IMR-90 (cell line): Measurements from ENCODE around the gene CUL9. TPM values are rescaled to one million over a fixed set of nuclear protein-coding genes. Genes with fewer than 3 reads are reported as not detected.
A peak's percentile ranks its signal among the peaks of the same experiment; 100 is the strongest.

Experiments used
- ATAC-seq: fragments of 200-7000 bp; cut with Tn5 transposase; 2 replicates; pipeline ENCODE4 v1.9.1; 2020; ENCODE audit warnings: low read depth, mild to moderate bottlenecking, moderate library complexity
- BruUV-seq: library from RNA; stranded (reverse); fragments of 400-500 nt; replicated peaks from 2 replicates; lab custom pipeline; 2021; lab: Mats Ljungman, UMichigan
- CTCF ChIA-PET: fragments of 300-600 bp; formaldehyde crosslinking; extraction: SDS; loops from one replicate; lab custom pipeline; 2021; ENCODE audit warnings: antibody characterized with exemption; lab: Yijun Ruan, JAX
- POLR2A ChIA-PET: fragments of 300-600 bp; sonication (Branson Sonifier 250); formaldehyde crosslinking; loops from one replicate; lab custom pipeline; 2022; ENCODE audit warnings: antibody characterized with exemption; ENCODE audit not compliant: unreplicated experiment; lab: Charles Lee
- DNase-seq: peaks from one replicate; pipeline ENCODE4 v3.0.0; 2013
- H2AFZ ChIP-seq: replicated peaks from 2 replicates; pipeline ENCODE3; 2013; ENCODE audit warnings: low read length, mild to moderate bottlenecking; ENCODE audit not compliant: poor library complexity
- H2AK5ac ChIP-seq: 2 replicates; pipeline ENCODE4 v1.6.1; 2013; ENCODE audit warnings: low read depth, low read length, inconsistent platforms
- H2AK9ac ChIP-seq: replicated peaks from 2 replicates; pipeline ENCODE3; 2013; ENCODE audit warnings: mild to moderate bottlenecking, low read depth, low read length, moderate library complexity; ENCODE audit not compliant: poor library complexity
- H2BK120ac ChIP-seq: 2 replicates; pipeline ENCODE4 v1.6.1; 2013; ENCODE audit warnings: low read depth, low read length, inconsistent platforms
- H2BK15ac ChIP-seq: 3 replicates; pipeline ENCODE4 v1.6.1; 2013; ENCODE audit warnings: low read depth, low read length, inconsistent platforms
- H2BK20ac ChIP-seq: 2 replicates; pipeline ENCODE4 v1.6.1; 2013; ENCODE audit warnings: low read depth, mild to moderate bottlenecking, inconsistent platforms, low read length, moderate library complexity
- H2BK5ac ChIP-seq: 2 replicates; pipeline ENCODE4 v1.6.1; 2013; ENCODE audit warnings: mild to moderate bottlenecking, low read depth, low read length, inconsistent platforms; ENCODE audit not compliant: poor library complexity, severe bottlenecking
- H3K14ac ChIP-seq: replicated peaks from 2 replicates; pipeline ENCODE4 v1.6.1; 2013; ENCODE audit warnings: low read depth, low read length, inconsistent platforms
- H3K18ac ChIP-seq: 2 replicates; pipeline ENCODE4 v1.6.1; 2013; ENCODE audit warnings: low read depth, low read length, control low read depth
- H3K23ac ChIP-seq: 2 replicates; pipeline ENCODE4 v1.6.1; 2013; ENCODE audit warnings: low read depth, low read length, inconsistent platforms
- H3K27ac ChIP-seq: 2 replicates; pipeline ENCODE4 v1.5.1; 2013; ENCODE audit warnings: mild to moderate bottlenecking, control low read depth, low read length; ENCODE audit not compliant: insufficient read depth
- H3K27me3 ChIP-seq: 2 replicates; pipeline ENCODE4 v1.6.1; 2013; ENCODE audit warnings: low read length; ENCODE audit not compliant: control insufficient read depth, insufficient read depth
- H3K36me3 ChIP-seq: 2 replicates; pipeline ENCODE4 v1.6.1; 2013; ENCODE audit warnings: low read length, mixed read lengths; ENCODE audit not compliant: control insufficient read depth, insufficient read depth
- H3K4ac ChIP-seq: 2 replicates; pipeline ENCODE4 v1.6.1; 2013; ENCODE audit warnings: low read depth, low read length, inconsistent platforms
- H3K4me1 ChIP-seq: 2 replicates; pipeline ENCODE4 v1.6.1; 2013; ENCODE audit warnings: low read length, mixed read lengths; ENCODE audit not compliant: control insufficient read depth, insufficient read depth
- H3K4me2 ChIP-seq: 2 replicates; pipeline ENCODE4 v1.6.1; 2013; ENCODE audit warnings: low read depth, mild to moderate bottlenecking, control low read depth, low read length, moderate library complexity
- H3K4me3 ChIP-seq: 2 replicates; pipeline ENCODE4 v1.5.1; 2013; ENCODE audit warnings: low read depth, mild to moderate bottlenecking, control low read depth, low read length, moderate library complexity; ENCODE audit not compliant: insufficient read depth
- H3K56ac ChIP-seq: 2 replicates; pipeline ENCODE4 v1.6.1; 2013; ENCODE audit warnings: low read length, inconsistent platforms; ENCODE audit not compliant: insufficient read depth; ENCODE audit errors: extremely low read depth
- H3K79me1 ChIP-seq, 2 experiments: 2 replicates each; pipeline ENCODE4 v1.6.1; 2013; ENCODE audit warnings: low read length in 2 of 2, inconsistent platforms in 1 of 2, low read depth in 1 of 2
- H3K9ac ChIP-seq: 2 replicates; pipeline ENCODE4 v1.6.1; 2013; ENCODE audit warnings: low read depth, low read length, control low read depth
- H3K9me1 ChIP-seq: 2 replicates; pipeline ENCODE4 v1.6.1; 2013; ENCODE audit warnings: low read length, inconsistent platforms; ENCODE audit not compliant: insufficient read depth
- H3K9me3 ChIP-seq: 2 replicates; pipeline ENCODE4 v1.6.1; 2013; ENCODE audit warnings: low read length; ENCODE audit not compliant: control insufficient read depth, insufficient read depth
- H4K20me1 ChIP-seq: 2 replicates; pipeline ENCODE4 v1.6.1; 2013; ENCODE audit warnings: low read length, inconsistent platforms; ENCODE audit not compliant: insufficient read depth
- H4K5ac ChIP-seq: 2 replicates; pipeline ENCODE4 v1.6.1; 2013; ENCODE audit warnings: mild to moderate bottlenecking, low read depth, low read length, control low read depth
- H4K8ac ChIP-seq, 2 experiments: 2 replicates each; pipeline ENCODE4 v1.6.1; 2013; ENCODE audit warnings: low read depth in 2 of 2, low read length in 2 of 2, control low read depth in 1 of 2, inconsistent platforms in 1 of 2
- H4K91ac ChIP-seq: 2 replicates; pipeline ENCODE4 v1.6.1; 2013; ENCODE audit warnings: low read depth, low read length, inconsistent platforms; ENCODE audit not compliant: insufficient read depth
- BHLHE40 ChIP-seq: fragments of 150-350 bp; IDR thresholded peaks from 2 replicates; pipeline ENCODE4 v1.6.1; 2016; ENCODE audit warnings: mild to moderate bottlenecking, low read depth, low read length
- MAFK ChIP-seq: IDR thresholded peaks from 2 replicates; pipeline ENCODE4 v1.6.1; 2012; ENCODE audit warnings: low read depth, low read length, improper control_type of control experiment
- RAD21 ChIP-seq: IDR thresholded peaks from 2 replicates; pipeline ENCODE4 v1.6.1; 2012; ENCODE audit warnings: low read length, improper control_type of control experiment
- RFX5 ChIP-seq: IDR thresholded peaks from 2 replicates; pipeline ENCODE4 v1.8.0; 2012; ENCODE audit warnings: low read depth, mild to moderate bottlenecking, low read length, moderate library complexity
- WGBS, 2 experiments: methylation state at CpG; one replicate each; pipeline versions ENCODE4 v1.1.5 to v1.1.7; 2013; ENCODE audit warnings: missing lambda C conversion rate in 2 of 2; ENCODE audit not compliant: insufficient read length in 1 of 2; ENCODE audit errors: extremely low coverage in 2 of 2; 5-methylcytosine and 5-hydroxymethylcytosine counted together
- dilution Hi-C: fragments of 300-500 bp; cut with HindIII; formaldehyde crosslinking; loops from one replicate; pipeline ENCODE4 v1.14.3; 2018; ENCODE audit warnings: low sequenced_read_pairs; ENCODE audit not compliant: unreplicated experiment
- in situ Hi-C: fragments of 300-500 bp; cut with MboI; formaldehyde crosslinking; loops from 3 replicates; pipeline ENCODE4 v1.14.3; 2019; ENCODE audit warnings: low sequenced_read_pairs, inconsistent platforms, mixed read lengths
- intact Hi-C: fragments of 100-400 bp; cut with micrococcal nuclease; formaldehyde crosslinking; loops from 2 replicates; pipeline ENCODE4 v1.10.0; 2022
- polyA plus RNA-seq, 3 experiments: library from polyadenylated mRNA; depleted of rRNA; stranded (reverse); fragments of >200 nt; gene quantifications; 2 replicates each; pipeline ENCODE4 v1.2.3, GENCODE V29; 2012; ENCODE audit warnings: low replicate concordance in 1 of 3
- total RNA-seq: library from RNA; depleted of rRNA; stranded (reverse); fragments of >200 nt; gene quantifications from 2 replicates; pipeline ENCODE4 v1.2.3, GENCODE V29; 2012

The CUL9 gene
- total and polyA plus RNA-seq, 2 of the 4 experiments (the other 2 are of a cell fraction) = 7.7 to 19.5 TPM

DNA sequence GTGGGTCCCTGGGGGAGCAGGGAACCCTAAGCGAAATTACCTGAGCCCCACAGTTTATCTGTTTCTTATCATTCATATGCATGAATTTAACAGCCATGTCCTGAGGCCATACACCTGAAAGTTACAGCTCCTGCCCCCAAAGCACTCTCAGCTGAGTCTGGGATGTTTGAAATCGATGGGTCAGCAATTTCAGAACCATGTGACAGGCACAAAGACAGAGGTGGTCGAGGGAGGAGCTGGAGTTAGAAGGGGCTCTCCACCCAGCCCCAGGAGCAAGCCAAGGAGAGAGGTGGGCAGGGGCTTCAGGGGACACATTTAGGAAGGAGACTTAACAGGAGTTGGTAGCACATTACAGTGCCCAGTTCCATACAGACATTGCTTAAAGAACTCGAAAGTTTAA, 76.2 kb downstream of the CUL9 start:
- Histone ChIP-seq H3K36me3 (no peaks in the 10 kb centered on the region), H2AK9ac (no peak overlapping the region), H4K20me1 (no peaks in the 10 kb centered on the region), H2AK5ac (no peak overlapping the region), H3K4me1 (no peaks in the 10 kb centered on the region), H2BK120ac (no peak overlapping the region), H3K9ac (no peak overlapping the region), H3K18ac (no peak overlapping the region), H2AFZ (no peak overlapping the region), H3K4me2 (no peak overlapping the region), H2BK20ac (no peak overlapping the region), H3K4me3 (no peak overlapping the region), H3K9me3 (no peaks in the 10 kb centered on the region), H3K27ac (no peak overlapping the region), H3K23ac (no peak overlapping the region), H3K9me1 (no peaks in the 10 kb centered on the region), H2BK5ac (no peak overlapping the region), H3K14ac (no peak overlapping the region), H3K79me1 (no peaks in the 10 kb centered on the region), H3K27me3 (peaks cover 41% of the 10 kb centered on the region), H4K91ac (no peak overlapping the region), H2BK15ac (no peak overlapping the region), H3K56ac (no peak overlapping the region), H4K8ac (no peak overlapping the region), H3K4ac (no peak overlapping the region), H4K5ac (no peak overlapping the region)
- no TSS peak for BruUV-seq
- intact Hi-C loops = no loop called here
- ChIA-PET POLR2A (no interaction called here), CTCF (no interaction called here)
- in situ Hi-C loops = loop anchor here (5.0 kb wide), 1 partner anchor 234 kb away; no protein-coding TSS in a partner anchor
- TF ChIP-seq MAFK (peak; percentile 84), BHLHE40 (no peak), RFX5 (no peak), RAD21 (no peak)
- no peak for DNase-seq
- dilution Hi-C loops = no loop called here
- WGBS, 2 experiments = no CpG with 5 or more reads among the region's 4 CpGs
- no peak for ATAC-seq
